PC-9 (cell line): ENCODE data around the gene PFKP.

ENCODE experiments used
- CTCF ChIP-seq: fragments of 200-600 bp; sonication (generic); conservative IDR thresholded peaks from 2 replicates; pipeline ENCODE4 v1.6.1; 2017; ENCODE audit warnings: mixed run types, antibody characterized with exemption, mild to moderate bottlenecking, moderate library complexity
- EZH2 ChIP-seq: fragments of 200-600 bp; sonication (generic); IDR thresholded peaks from 2 replicates; pipeline ENCODE4 v1.8.0; 2017; ENCODE audit warnings: antibody characterized with exemption, low read depth

- TF ChIP-seq CTCF (no peak), EZH2 (no peak)
Measured at GRCh38 chr10:3139216-3139910, 72.0 kb downstream of the PFKP start.
